HepG2 (cell line): ENCODE measurements around the gene PTAR1. TPM values are rescaled to one million over a fixed set of nuclear protein-coding genes. Genes with fewer than 3 reads are reported as not detected.

ENCODE experiments used
- ATAC-seq: fragments of 200-7000 bp; cut with Tn5 transposase; 3 replicates; pipeline ENCODE4 v1.9.1; 2020; ENCODE audit warnings: mild to moderate bottlenecking, moderate library complexity
- BruUV-seq: library from RNA; stranded (reverse); fragments of 400-500 nt; replicated peaks from 2 replicates; lab custom pipeline; 2021; lab: Mats Ljungman, UMichigan
- CTCF ChIA-PET: fragments of 300-600 bp; formaldehyde crosslinking; extraction: SDS; loops from one replicate; lab custom pipeline; 2021; ENCODE audit warnings: low total read pairs, inconsistent platforms, low intra/inter-chr PET ratio; lab: Yijun Ruan, JAX
- POLR2A ChIA-PET: fragments of 350-600 bp; sonication (Branson Sonifier 250); formaldehyde crosslinking; loops from one replicate; lab custom pipeline; 2020; ENCODE audit warnings: antibody characterized with exemption, inconsistent platforms; lab: Yijun Ruan, JAX
- DNase-seq: peaks from one replicate; pipeline ENCODE4 v3.0.0-alpha.2; 2015; ENCODE audit warnings: low spot score
- FAIRE-seq: peaks from 3 replicates; lab custom pipeline; 2011; peaks lifted over from hg19 to GRCh38; lab: Jason Lieb, UNC
- H2AFZ ChIP-seq: one replicate; pipeline ENCODE4 v1.6.1; 2011; ENCODE audit warnings: low read length, inconsistent platforms
- H3K27ac ChIP-seq: fragments of 300-600 bp; 3 replicates; pipeline ENCODE4 v1.8.0; 2011; ENCODE audit warnings: mixed run types, mild to moderate bottlenecking, mixed read lengths, low read length, inconsistent platforms; ENCODE audit not compliant: insufficient read depth; ENCODE audit errors: extremely low read length
- H3K27me3 ChIP-seq, 2 experiments: fragments of 200-600 bp in 1 of 2; 2 replicates in 1 of 2; 3 replicates in 1 of 2; pipeline versions ENCODE4 v1.6.0 to v1.8.0; 2011; ENCODE audit warnings: low read length in 2 of 2, mild to moderate bottlenecking in 2 of 2, moderate library complexity in 2 of 2, inconsistent platforms in 1 of 2; ENCODE audit not compliant: insufficient read depth in 2 of 2, control insufficient read depth in 1 of 2
- H3K36me3 ChIP-seq, 2 experiments: fragments of 200-600 bp in 1 of 2; replicated peaks in 1 of 2; 2 replicates in 1 of 2; 3 replicates in 1 of 2; pipeline versions ENCODE4 v1.5.1 to v1.8.0; 2011; ENCODE audit warnings: low read length in 2 of 2, inconsistent platforms in 1 of 2; ENCODE audit not compliant: insufficient read depth in 2 of 2, control insufficient read depth in 1 of 2
- H3K4me1 ChIP-seq: 2 replicates; pipeline ENCODE4 v1.5.1; 2012; ENCODE audit warnings: low read length, inconsistent platforms; ENCODE audit not compliant: insufficient read depth
- H3K4me2 ChIP-seq: 2 replicates; pipeline ENCODE4 v1.6.0; 2011; ENCODE audit warnings: low read depth, low read length, inconsistent platforms
- H3K4me3 ChIP-seq, 3 experiments: fragments of 200-600 bp in 1 of 3; sonication (generic), shearing (Covaris generic) in 1 of 3; replicated peaks in 1 of 3; 2 replicates each; pipeline ENCODE4 v1.5.1; 2011 to 2016; ENCODE audit warnings: low read length in 3 of 3, inconsistent platforms in 2 of 3, low read depth in 2 of 3, mild to moderate bottlenecking in 2 of 3, control low read depth in 1 of 3, mixed read lengths in 1 of 3; ENCODE audit not compliant: insufficient read depth in 1 of 3
- H3K79me2 ChIP-seq: one replicate; pipeline ENCODE4 v1.6.1; 2011; ENCODE audit warnings: low read length, inconsistent platforms; ENCODE audit not compliant: insufficient read depth
- H3K9ac ChIP-seq: 2 replicates; pipeline ENCODE4 v1.6.0; 2011; ENCODE audit warnings: mild to moderate bottlenecking, low read depth, low read length, inconsistent platforms; ENCODE audit not compliant: insufficient read depth
- H3K9me3 ChIP-seq: 2 replicates; pipeline ENCODE4 v1.5.1; 2012; ENCODE audit warnings: mild to moderate bottlenecking, low read length
- H4K20me1 ChIP-seq: 2 replicates; pipeline ENCODE4 v1.6.0; 2011; ENCODE audit warnings: inconsistent platforms, mild to moderate bottlenecking, low read length, moderate library complexity; ENCODE audit not compliant: insufficient read depth
- FOXJ3 ChIP-seq: sonication (generic); formaldehyde crosslinking; IDR thresholded peaks from 2 replicates; pipeline ENCODE4 v1.4.0; 2020; ENCODE audit warnings: missing genetic modification reagents, mild to moderate bottlenecking, borderline replicate concordance
- FOXK2 ChIP-seq: fragments of 450-650 bp; IDR thresholded peaks from 2 replicates; pipeline ENCODE4 v1.6.1; 2016
- HNRNPK ChIP-seq: fragments of 200-400 bp; formaldehyde crosslinking; IDR thresholded peaks from 2 replicates; pipeline ENCODE4 v1.6.1; 2018; ENCODE audit warnings: low read length, low read depth, moderate library complexity, mild to moderate bottlenecking; ENCODE audit not compliant: poor library complexity, severe bottlenecking
- LRRFIP1 ChIP-seq: sonication (generic); formaldehyde crosslinking; conservative IDR thresholded peaks from 2 replicates; pipeline ENCODE4 v1.4.0; 2020; ENCODE audit warnings: missing genetic modification reagents
- MIER2 ChIP-seq: IDR thresholded peaks from 2 replicates; pipeline ENCODE4 v1.6.1; 2016; ENCODE audit warnings: missing biosample characterization, missing genetic modification reagents
- TP53 ChIP-seq: sonication (generic); formaldehyde crosslinking; conservative IDR thresholded peaks from 2 replicates; pipeline ENCODE4 v1.4.0; 2020; ENCODE audit warnings: missing genetic modification reagents
- XRCC5 ChIP-seq: fragments of 200-400 bp; formaldehyde crosslinking; optimal IDR thresholded peaks from 2 replicates; pipeline ENCODE3; 2017; ENCODE audit warnings: mild to moderate bottlenecking, low read length
- ZNF503 ChIP-seq: sonication (generic); formaldehyde crosslinking; IDR thresholded peaks from 2 replicates; pipeline ENCODE4 v1.4.0; 2020; ENCODE audit warnings: missing genetic modification reagents
- ZSCAN12 ChIP-seq: sonication (generic); formaldehyde crosslinking; IDR thresholded peaks from 2 replicates; pipeline ENCODE4 v1.9.0; 2021; ENCODE audit warnings: mild to moderate bottlenecking, missing genetic modification reagents
- ZSCAN9 ChIP-seq: IDR thresholded peaks from 2 replicates; pipeline ENCODE4 v1.6.1; 2016; ENCODE audit warnings: borderline replicate concordance
- WGBS: methylation state at CpG from one replicate; pipeline ENCODE4 v1.1.6; 2017; ENCODE audit warnings: low lambda C conversion rate; 5-methylcytosine and 5-hydroxymethylcytosine counted together
- in situ Hi-C: cut with HindIII; loops from 2 replicates; pipeline ENCODE4 v1.10.0; 2017; ENCODE audit warnings: low pct_unique_long_range_greater_than_20kb; ENCODE audit not compliant: extremely low pct_ligation_motif_present
- intact Hi-C: fragments of 100-400 bp; cut with micrococcal nuclease; formaldehyde crosslinking; loops from one replicate; pipeline ENCODE4 v1.10.0; 2022; ENCODE audit not compliant: unreplicated experiment
- polyA plus RNA-seq, 8 experiments: library from polyadenylated mRNA; depleted of rRNA in 3 of 8; stranded (reverse) in 7 of 8; unstranded in 1 of 8; fragments of >200 nt; fragmentation: Illumina TruSeq in 4 of 8; extraction: Trizol in 4 of 8; gene quantifications; 2 replicates each; pipeline versions ENCODE4 v1.2.1 to v1.2.3, GENCODE V29; 2011 to 2016; ENCODE audit warnings: low read depth in 4 of 8, missing spikeins in 1 of 8, mixed read lengths in 1 of 8; ENCODE audit not compliant: insufficient read depth in 1 of 8
- total RNA-seq, 5 experiments: library from RNA; depleted of rRNA; stranded (reverse); fragments of >200 nt; fragmentation: Illumina TruSeq; extraction: Trizol; gene quantifications; 2 replicates each; pipeline ENCODE4 v1.2.3, GENCODE V29; 2016; ENCODE audit warnings: low read depth in 1 of 5

The PTAR1 gene
- total and polyA plus RNA-seq, 2 of the 13 experiments (the other 11 are each of a cell fraction or from before 2014, with no cell fraction given), result 26.5 to 42.1 TPM

DNA sequence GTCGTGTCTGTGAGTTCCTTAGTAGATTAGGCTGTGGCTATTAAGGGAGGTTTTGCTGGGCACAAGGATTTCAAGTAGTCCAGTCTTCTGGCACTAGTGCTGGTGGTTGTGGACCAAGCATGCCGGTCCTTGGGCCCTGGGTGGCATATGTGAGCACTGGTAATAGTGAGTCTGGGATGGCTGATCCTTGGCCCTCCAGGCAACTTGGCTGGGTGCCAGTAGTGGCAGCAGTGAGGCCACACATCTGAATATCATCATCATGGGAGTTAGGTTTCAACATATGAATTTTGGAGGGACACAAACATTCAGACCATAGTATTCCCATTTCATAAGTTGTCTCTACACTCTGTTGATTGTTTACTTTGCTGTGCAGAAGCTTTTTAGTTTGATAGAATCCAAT is 62.3 kb downstream of the PTAR1 start:
- in situ Hi-C loops (no loop called here), intact Hi-C loops (no loop called here)
- Histone ChIP-seq H3K4me2 (no peak overlapping the region), H3K4me3 (no peak overlapping the region), H3K27me3 (no peaks in the 10 kb centered on the region), H3K9me3 (peaks cover 21% of the 10 kb centered on the region), H3K9ac (no peak overlapping the region), H3K4me1 (no peaks in the 10 kb centered on the region), H2AFZ (no peak overlapping the region), H4K20me1 (no peaks in the 10 kb centered on the region), H3K36me3 (no peaks in the 10 kb centered on the region), H3K27ac (no peak overlapping the region), H3K79me2 (no peaks in the 10 kb centered on the region)
- 0% methylated on average over 1 of the region's 2 CpGs for WGBS
- BruUV-seq, result no TSS peak
- no peak for FAIRE-seq
- no peak for ATAC-seq
- no peak for DNase-seq
- CTCF ChIA-PET, result no interaction called here
- no peak for TF ChIP-seq ZSCAN12
- TF ChIP-seq LRRFIP1, result no peak
- no peak for TF ChIP-seq TP53 (CRISPR knock-in tag)
- no peak for TF ChIP-seq HNRNPK
- TF ChIP-seq ZSCAN9 (CRISPR knock-in tag), result no peak
- TF ChIP-seq FOXK2, result no peak
- no peak for TF ChIP-seq MIER2
- TF ChIP-seq XRCC5, result no peak
- no peak for TF ChIP-seq FOXJ3 (CRISPR knock-in tag)
- no peak for TF ChIP-seq ZNF503
- POLR2A ChIA-PET, result no interaction called here
